Left lung (tissue), 10 donors: ENCODE results near the gene MORN1. TPM values are rescaled to one million over a fixed set of nuclear protein-coding genes. Genes with fewer than 3 reads are reported as not detected.

Source experiments
- ATAC-seq: fragments of 200-7000 bp; cut with Tn5 transposase; one replicate; pipeline ENCODE4 v1.9.1; 2020; ENCODE audit warnings: moderate library complexity
- DNase-seq, 4 donors: peaks; one replicate each; pipeline ENCODE4 v3.0.0-alpha.2; 2013 to 2020
- H3K27ac ChIP-seq, 2 donors: fragments of 200-600 bp; sonication (generic) in 1 of 2; one replicate each; pipeline versions ENCODE4 v1.5.0 to v1.8.0; 2020 to 2021
- H3K27me3 ChIP-seq, 2 donors: fragments of 200-600 bp; sonication (generic) in 1 of 2; one replicate each; pipeline versions ENCODE4 v1.5.0 to v1.8.0; 2020 to 2021
- H3K36me3 ChIP-seq, 2 donors: fragments of 200-600 bp; sonication (generic) in 1 of 2; one replicate each; pipeline versions ENCODE4 v1.5.0 to v1.8.0; 2020 to 2021
- H3K4me1 ChIP-seq, 2 donors: fragments of 200-600 bp; one replicate each; pipeline ENCODE4 v1.8.0; 2021
- H3K4me3 ChIP-seq, 2 donors: fragments of 200-600 bp; sonication (generic) in 1 of 2; one replicate each; pipeline versions ENCODE4 v1.5.0 to v1.8.0; 2020 to 2021; ENCODE audit warnings: mild to moderate bottlenecking in 1 of 2
- H3K9me3 ChIP-seq, 2 donors: fragments of 200-600 bp; sonication (generic) in 1 of 2; one replicate each; pipeline versions ENCODE4 v1.5.0 to v1.8.0; 2020 to 2021
- CTCF ChIP-seq, 2 donors: fragments of 200-600 bp; sonication (generic) in 1 of 2; IDR thresholded peaks; one replicate each; pipeline versions ENCODE4 v1.5.0 to v1.8.0; 2021; ENCODE audit warnings: antibody characterized with exemption in 2 of 2
- intact Hi-C, 2 donors: fragments of 100-400 bp; cut with DNase I; formaldehyde crosslinking; loops; one replicate each; pipeline versions ENCODE4 v1.11.2 to v1.14.2; 2022
- polyA plus RNA-seq, 6 donors: library from polyadenylated mRNA; unstranded; fragments of 120-200 nt; gene quantifications; one replicate each; pipeline ENCODE4 v1.2.1, GENCODE V29; 2013; ENCODE audit not compliant: insufficient read length in 6 of 6
- total RNA-seq, 2 donors: library from RNA; stranded (reverse); fragmentation: NEBNext Ultra II Directional; extraction: Animal tissue kit (Norgen Biotek cat#: 25700); gene quantifications; one replicate each; pipeline ENCODE4 v1.2.1, GENCODE V29; 2021
- donor health status: DM: no; HTN: yes; CAD: no.
- donor health status: DM: no; HTN: no; CAD: no.

Gene MORN1
- total and polyA plus RNA-seq, 8 donors = 7.5 to 17.8 (median 14.1) TPM

GRCh38 chr1:2374252-2375155 lies 16.9 kb downstream of the MORN1 start:
- no peaks in the 10 kb centered on the region for H3K36me3 ChIP-seq
- no peaks in the 10 kb centered on the region for H3K27me3 ChIP-seq
- DNase-seq (peak in 1 of 4 donors; percentile 43), ATAC-seq (no peak)
- H3K4me3 ChIP-seq = no peak overlapping the region
- TF ChIP-seq CTCF (IDR thresholded peaks at IDR 0.05) = no peak
- H3K27ac ChIP-seq = no peak overlapping the region
- intact Hi-C loops = no loop called here
- no peaks in the 10 kb centered on the region for H3K9me3 ChIP-seq
- no peaks in the 10 kb centered on the region for H3K4me1 ChIP-seq

- DNase-seq = peak in 1 of 4 donors; percentile 68
Observed at GRCh38 chr1:2373551-2374251, 17.7 kb downstream of the MORN1 start.

GRCh38 chr1:2372551-2373490 lies 18.5 kb downstream of the MORN1 start:
- DNase-seq (peak in 1 of 4 donors; percentile 66), ATAC-seq (no peak)
- intact Hi-C loops = no loop called here

More at GRCh38 chr1:2373551-2374251, 17.7 kb downstream of the MORN1 start:
- Histone ChIP-seq H3K4me1 (no peaks in the 10 kb centered on the region), H3K9me3 (no peaks in the 10 kb centered on the region), H3K27me3 (no peaks in the 10 kb centered on the region), H3K36me3 (no peaks in the 10 kb centered on the region), H3K4me3 (no peak overlapping the region), H3K27ac (no peak overlapping the region)
- intact Hi-C loops = no loop called here
- TF ChIP-seq CTCF (IDR thresholded peaks at IDR 0.05) = no peak
- no peak for ATAC-seq

GRCh38 chr1:2368053-2368744 lies 23.2 kb downstream of the MORN1 start:
- no peak for ATAC-seq

More at GRCh38 chr1:2372551-2373490, 18.5 kb downstream of the MORN1 start:
- TF ChIP-seq CTCF (IDR thresholded peaks at IDR 0.05) = no peak
- Histone ChIP-seq H3K4me3 (no peak overlapping the region), H3K27me3 (no peaks in the 10 kb centered on the region), H3K9me3 (no peaks in the 10 kb centered on the region), H3K4me1 (no peaks in the 10 kb centered on the region), H3K36me3 (no peaks in the 10 kb centered on the region), H3K27ac (no peak overlapping the region)

More at GRCh38 chr1:2368053-2368744, 23.2 kb downstream of the MORN1 start:
- no peak for DNase-seq
- intact Hi-C loops = no loop called here
- no peaks in the 10 kb centered on the region for H3K4me1 ChIP-seq
- TF ChIP-seq CTCF (IDR thresholded peaks at IDR 0.05) = no peak
- no peak overlapping the region for H3K27ac ChIP-seq
- H3K4me3 ChIP-seq = no peak overlapping the region
- H3K27me3 ChIP-seq = no peaks in the 10 kb centered on the region
- H3K36me3 ChIP-seq = no peaks in the 10 kb centered on the region
- H3K9me3 ChIP-seq = peaks cover 0 to 8% of the 10 kb centered on the region in 2 donors
